Measurements from ENCODE around the gene ATP6V1G3. TPM values are rescaled to one million over a fixed set of nuclear protein-coding genes. Genes with fewer than 3 reads are reported as not detected.

ATP6V1G3 gene
- total and polyA plus RNA-seq, 9 of the 15 experiments (the other 6 are each of a cell fraction or from before 2014, with no cell fraction given) = 0.32 TPM; not detected in 8

GRCh38 chr1:198500096-198500495 is 40.4 kb downstream of the ATP6V1G3 start (continued):
- TF ChIP-seq HSF4 (CRISPR knock-in tag; IDR thresholded peaks at IDR 0.05; ENCODE audit: borderline replicate concordance) (no peak), MCM5 (IDR thresholded peaks at IDR 0.05; ENCODE audit: low read depth) (no peak), HDAC1 (IDR thresholded peaks at IDR 0.05) (no peak), EWSR1 (IDR thresholded peaks at IDR 0.05; ENCODE audit: borderline replicate concordance, low read depth, partially characterized antibody) (no peak), MXD1 (CRISPR knock-in tag; IDR thresholded peaks at IDR 0.05; ENCODE audit: borderline replicate concordance, poor library complexity, severe bottlenecking) (no peak), ZNF184 (CRISPR knock-in tag; IDR thresholded peaks at IDR 0.05) (no peak), NELFE (IDR thresholded peaks at IDR 0.05; ENCODE audit: insufficient read depth, insufficient read length) (no peak), NCOA4 (IDR thresholded peaks at IDR 0.05; ENCODE audit: partially characterized antibody) (no peak)
- TF ChIP-seq, protein P1, sequence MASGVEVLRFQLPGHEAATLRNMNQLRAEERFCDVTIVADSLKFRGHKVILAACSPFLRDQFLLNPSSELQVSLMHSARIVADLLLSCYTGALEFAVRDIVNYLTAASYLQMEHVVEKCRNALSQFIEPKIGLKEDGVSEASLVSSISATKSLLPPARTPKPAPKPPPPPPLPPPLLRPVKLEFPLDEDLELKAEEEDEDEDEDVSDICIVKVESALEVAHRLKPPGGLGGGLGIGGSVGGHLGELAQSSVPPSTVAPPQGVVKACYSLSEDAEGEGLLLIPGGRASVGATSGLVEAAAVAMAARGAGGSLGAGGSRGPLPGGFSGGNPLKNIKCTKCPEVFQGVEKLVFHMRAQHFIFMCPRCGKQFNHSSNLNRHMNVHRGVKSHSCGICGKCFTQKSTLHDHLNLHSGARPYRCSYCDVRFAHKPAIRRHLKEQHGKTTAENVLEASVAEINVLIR (CRISPR knock-in tag; IDR thresholded peaks at IDR 0.05) = no peak

DNA sequence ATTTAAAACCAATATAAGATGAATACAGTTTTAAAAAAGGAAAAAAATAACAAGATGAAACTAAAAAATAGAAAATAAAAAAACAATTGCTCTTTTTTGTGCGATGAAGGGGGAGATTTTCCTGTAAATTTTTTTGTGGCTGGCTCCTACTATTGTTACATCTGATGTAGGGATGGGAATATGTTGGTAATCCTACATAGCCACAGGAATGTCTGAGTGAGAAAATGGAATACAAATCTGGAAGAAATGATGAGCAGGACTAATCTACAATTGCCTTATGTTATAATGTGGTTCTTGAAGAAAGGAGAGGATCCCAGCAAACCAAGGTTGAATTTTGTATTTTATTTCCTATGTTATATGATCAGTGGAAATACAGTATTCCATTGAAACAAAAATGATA is 40.9 kb downstream of the ATP6V1G3 start:
- Histone ChIP-seq H4K20me1 (replicated peaks; ENCODE audit: control insufficient read depth, insufficient read depth, low read length) (no peaks in the 10 kb centered on the region), H3K4me2 (ENCODE audit: insufficient read depth, low read length) (no peak overlapping the region), H3K27me3 (ENCODE audit: control insufficient read depth in 2 of 2, insufficient read depth in 2 of 2, low read length in 2 of 2) (no peaks in the 10 kb centered on the region), H3K36me3 (ENCODE audit: control insufficient read depth, insufficient read depth, low read length) (no peaks in the 10 kb centered on the region), H3K27ac (ENCODE audit: extremely low read depth, low read depth, low read length) (no peak overlapping the region), H3K4me1 (replicated peaks in 1 of 2; ENCODE audit: control insufficient read depth in 2 of 2, insufficient read depth in 2 of 2, low read length in 2 of 2) (peaks cover 0 to 4% of the 10 kb centered on the region in 2 experiments; a peak in 1 of 5 replicates), H3K9ac (ENCODE audit: insufficient read depth in 1 of 2, low read depth in 2 of 2, low read length in 2 of 2) (no peak overlapping the region), H2AFZ (ENCODE audit: low read depth, low read length) (no peak overlapping the region), H3K4me3 (no peak overlapping the region), H3K9me1 (ENCODE audit: control insufficient read depth, insufficient read depth, low read length) (no peaks in the 10 kb centered on the region), H3K9me3 (replicated peaks; ENCODE audit: control insufficient read depth, insufficient read depth, low read depth, low read length) (no peaks in the 10 kb centered on the region), H3K79me2 (ENCODE audit: control insufficient read depth, insufficient read depth, low read length) (no peaks in the 10 kb centered on the region)
- FAIRE-seq (no peak), DNase-seq (ENCODE audit: extremely low read depth in 1 of 4, low spot score in 3 of 4) (no peak), ATAC-seq (no peak)
- WGBS (ENCODE audit: insufficient coverage, low coverage, missing lambda C conversion rate) = 35% methylated on average over 1 of the region's 1 CpG
- in situ Hi-C loops (cut with MboI) (no loop called here), intact Hi-C loops (cut with micrococcal nuclease) (no loop called here)
- BruUV-seq (replicated peaks) = no TSS peak
- POLR2A ChIA-PET = no interaction called here
- CTCF ChIA-PET (ENCODE audit: low intra/inter-chr PET ratio) = no interaction called here
- no peak for TF ChIP-seq ZNF3 (CRISPR knock-in tag; IDR thresholded peaks at IDR 0.05)
- TF ChIP-seq CREB3 (tag; conservative IDR thresholded peaks at IDR 0.05; ENCODE audit: low read depth) = no peak
- TF ChIP-seq ZNF586 (CRISPR knock-in tag; conservative IDR thresholded peaks at IDR 0.05) = no peak
- no peak for TF ChIP-seq PHB2 (IDR thresholded peaks at IDR 0.05; ENCODE audit: low read depth)
- TF ChIP-seq MXD1 (CRISPR knock-in tag; IDR thresholded peaks at IDR 0.05; ENCODE audit: borderline replicate concordance, poor library complexity, severe bottlenecking) = no peak
- TF ChIP-seq, protein P2, sequence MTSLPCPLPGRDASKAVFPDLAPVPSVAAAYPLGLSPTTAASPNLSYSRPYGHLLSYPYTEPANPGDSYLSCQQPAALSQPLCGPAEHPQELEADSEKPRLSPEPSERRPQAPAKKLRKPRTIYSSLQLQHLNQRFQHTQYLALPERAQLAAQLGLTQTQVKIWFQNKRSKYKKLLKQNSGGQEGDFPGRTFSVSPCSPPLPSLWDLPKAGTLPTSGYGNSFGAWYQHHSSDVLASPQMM (CRISPR knock-in tag; IDR thresholded peaks at IDR 0.05) = no peak
- TF ChIP-seq SMAD1 (IDR thresholded peaks at IDR 0.05; ENCODE audit: low read depth, low read length, partially characterized antibody) = no peak
- TF ChIP-seq, protein P3, sequence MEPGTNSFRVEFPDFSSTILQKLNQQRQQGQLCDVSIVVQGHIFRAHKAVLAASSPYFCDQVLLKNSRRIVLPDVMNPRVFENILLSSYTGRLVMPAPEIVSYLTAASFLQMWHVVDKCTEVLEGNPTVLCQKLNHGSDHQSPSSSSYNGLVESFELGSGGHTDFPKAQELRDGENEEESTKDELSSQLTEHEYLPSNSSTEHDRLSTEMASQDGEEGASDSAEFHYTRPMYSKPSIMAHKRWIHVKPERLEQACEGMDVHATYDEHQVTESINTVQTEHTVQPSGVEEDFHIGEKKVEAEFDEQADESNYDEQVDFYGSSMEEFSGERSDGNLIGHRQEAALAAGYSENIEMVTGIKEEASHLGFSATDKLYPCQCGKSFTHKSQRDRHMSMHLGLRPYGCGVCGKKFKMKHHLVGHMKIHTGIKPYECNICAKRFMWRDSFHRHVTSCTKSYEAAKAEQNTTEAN (CRISPR knock-in tag; IDR thresholded peaks at IDR 0.05) = no peak
- no peak for TF ChIP-seq ZNF76 (CRISPR knock-in tag; IDR thresholded peaks at IDR 0.05; ENCODE audit: borderline replicate concordance)

All from K562 (cell line).